GM21529 (cell line): ENCODE results near the gene KASH5.
"Not testable (repeated sequence)": the region's sequence is repeated elsewhere in the genome, so short reads cannot be mapped to it uniquely, and the experiment has no call there.

Source experiments
- ATAC-seq: cut with Tn5 transposase; IDR thresholded peaks from one replicate; pipeline ENCODE4 v1.9.1; 2021; ENCODE audit not compliant: unreplicated experiment

Gene KASH5

GRCh38 chr19:49361438-49362047 is 26.5 kb upstream of the KASH5 start:
- no peak for ATAC-seq

GRCh38 chr19:49362048-49362928 is 25.8 kb upstream of the KASH5 start, which contains the start of gene TEAD2:
TSS of gene TEAD2 (minus strand) at chr19:49362416. CDS start at chr19:49360075, 2,341 bp downstream.
- ATAC-seq: no peak

GRCh38 chr19:49362929-49363267 is 25.2 kb upstream of the KASH5 start:
- ATAC-seq: no peak

GRCh38 chr19:49363268-49364082 is 24.6 kb upstream of the KASH5 start, which contains the start of gene DKKL1:
TSS of gene DKKL1 (plus strand) at chr19:49363877. CDS start at chr19:49363999, 122 bp downstream.
- peak; percentile 67 for ATAC-seq

GRCh38 chr19:49364083-49364737 is 23.8 kb upstream of the KASH5 start:
- ATAC-seq: no peak

GRCh38 chr19:49366110-49366509 is 21.9 kb upstream of the KASH5 start:
- ATAC-seq: no peak

- no peak for ATAC-seq
These were observed 19.2 kb upstream of the KASH5 start for GRCh38 chr19:49368711-49369358.

GRCh38 chr19:49371184-49371583 is 16.9 kb upstream of the KASH5 start:
- ATAC-seq: no peak

GRCh38 chr19:49373174-49373573 is 14.9 kb upstream of the KASH5 start:
- not testable (repeated sequence) for ATAC-seq

GRCh38 chr19:49374665-49375434 is 13.2 kb upstream of the KASH5 start:
- no peak for ATAC-seq

- ATAC-seq: no peak
These were observed 9.5 kb upstream of the KASH5 start for GRCh38 chr19:49378512-49378911.

- no peak for ATAC-seq
These were observed 7.7 kb upstream of the KASH5 start for GRCh38 chr19:49380391-49380790.

GRCh38 chr19:49382639-49383038 is 5.4 kb upstream of the KASH5 start:
- no peak for ATAC-seq

GRCh38 chr19:49383599-49383998 is 4.5 kb upstream of the KASH5 start:
- ATAC-seq: no peak

GRCh38 chr19:49389406-49389805 is 1.4 kb downstream of the KASH5 start:
- ATAC-seq: no peak

GRCh38 chr19:49390131-49390928 is 2.3 kb downstream of the KASH5 start:
- ATAC-seq: no peak

GRCh38 chr19:49390929-49391359 is 2.9 kb downstream of the KASH5 start:
- ATAC-seq: no peak

GRCh38 chr19:49391581-49392399 is 3.7 kb downstream of the KASH5 start:
- ATAC-seq: no peak
